Measurements from ENCODE around the gene GPAT2.
"Not testable (repeated sequence)": the region's sequence is repeated elsewhere in the genome, so short reads cannot be mapped to it uniquely, and the experiment has no call there.

Gene GPAT2

DNA sequence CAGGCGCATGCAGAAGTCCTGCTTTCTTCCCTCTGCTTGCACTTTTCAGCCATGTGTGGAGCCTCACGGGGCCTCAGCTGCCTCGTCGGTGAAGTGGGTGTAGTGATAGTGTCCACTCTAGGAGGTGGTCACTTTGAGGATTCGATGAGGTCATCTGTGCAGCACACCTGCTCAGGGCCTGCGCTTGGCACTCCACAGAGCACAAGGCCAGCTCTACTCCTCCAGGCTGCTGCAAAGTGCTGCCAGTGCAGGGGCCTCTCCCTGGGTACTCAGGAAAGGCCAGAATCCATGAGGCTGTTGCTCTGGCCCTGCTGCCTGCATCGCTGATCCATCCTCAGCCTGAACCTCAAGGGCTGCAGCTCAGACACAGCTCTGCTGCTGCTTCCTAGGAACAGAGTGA is 31.8 kb upstream of the GPAT2 start:
- H3K27ac ChIP-seq (ENCODE audit: low read depth, low read length); H3K4ac ChIP-seq (ENCODE audit: low read depth, low read length); H2AK5ac ChIP-seq (ENCODE audit: low read length); H4K91ac ChIP-seq (ENCODE audit: low read depth, low read length); H3K14ac ChIP-seq (ENCODE audit: low read length); H3K79me1 ChIP-seq (ENCODE audit: low read length); H3K79me2 ChIP-seq (ENCODE audit: control insufficient read depth, insufficient read depth, low read length, poor library complexity); H3K9ac ChIP-seq (ENCODE audit: low read length); H4K12ac ChIP-seq (ENCODE audit: low read depth, low read length); H3K4me1 ChIP-seq (ENCODE audit: control insufficient read depth in 1 of 2, insufficient read depth in 2 of 2, low read length in 2 of 2); H3K23ac ChIP-seq (ENCODE audit: low read length); H2BK120ac ChIP-seq (ENCODE audit: insufficient read depth, low read length, poor library complexity); H2BK12ac ChIP-seq (ENCODE audit: low read length); H2BK5ac ChIP-seq (ENCODE audit: low read depth, low read length, poor library complexity); H3K4me3 ChIP-seq (ENCODE audit: low read depth, low read length); H3K27me3 ChIP-seq (ENCODE audit: insufficient read depth, low read length); H3K4me2 ChIP-seq (ENCODE audit: low read length); H3K18ac ChIP-seq (ENCODE audit: low read length); H2AFZ ChIP-seq (ENCODE audit: insufficient read depth, low read length, poor library complexity); H3K9me3 ChIP-seq (ENCODE audit: insufficient read depth, low read depth, low read length); H4K8ac ChIP-seq (ENCODE audit: low read depth, low read length); DNase-seq; H3K36me3 ChIP-seq (ENCODE audit: control insufficient read depth in 1 of 2, insufficient read depth in 2 of 2, low read length in 2 of 2): not testable (repeated sequence)
- WGBS (ENCODE audit: extremely low coverage, insufficient coverage, insufficient read length) = no CpG with 5 or more reads among the region's 7 CpGs

DNA sequence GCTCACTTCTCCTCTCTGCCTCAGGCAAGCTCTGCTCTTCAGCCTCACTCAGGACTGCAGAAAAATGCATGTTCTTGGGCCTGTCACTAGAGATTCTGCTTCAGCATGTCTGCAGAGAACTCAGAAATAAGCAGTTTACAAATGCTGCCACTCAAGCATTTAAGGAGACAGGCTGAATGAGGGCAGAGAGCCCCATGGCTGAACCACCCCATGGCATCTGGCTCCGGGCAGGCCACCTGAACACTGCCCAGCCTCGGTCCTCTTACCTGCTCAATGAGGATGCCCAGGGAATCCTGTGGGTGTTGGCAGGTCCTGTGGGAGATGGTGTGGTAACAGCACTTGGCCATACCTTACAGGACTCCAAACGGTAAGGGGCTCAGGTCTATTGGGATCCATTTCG is 31.2 kb upstream of the GPAT2 start:
- not testable (repeated sequence) for H3K4ac ChIP-seq (ENCODE audit: low read depth, low read length); DNase-seq; H3K23ac ChIP-seq (ENCODE audit: low read length); H3K14ac ChIP-seq (ENCODE audit: low read length); H3K79me2 ChIP-seq (ENCODE audit: control insufficient read depth, insufficient read depth, low read length, poor library complexity); H2AK5ac ChIP-seq (ENCODE audit: low read length); H3K27me3 ChIP-seq (ENCODE audit: insufficient read depth, low read length); H3K4me2 ChIP-seq (ENCODE audit: low read length); H3K36me3 ChIP-seq (ENCODE audit: control insufficient read depth in 1 of 2, insufficient read depth in 2 of 2, low read length in 2 of 2); H2BK12ac ChIP-seq (ENCODE audit: low read length); H2BK120ac ChIP-seq (ENCODE audit: insufficient read depth, low read length, poor library complexity); H3K18ac ChIP-seq (ENCODE audit: low read length); H3K4me1 ChIP-seq (ENCODE audit: control insufficient read depth in 1 of 2, insufficient read depth in 2 of 2, low read length in 2 of 2); H4K12ac ChIP-seq (ENCODE audit: low read depth, low read length); H4K8ac ChIP-seq (ENCODE audit: low read depth, low read length); H4K91ac ChIP-seq (ENCODE audit: low read depth, low read length); H2AFZ ChIP-seq (ENCODE audit: insufficient read depth, low read length, poor library complexity); H3K79me1 ChIP-seq (ENCODE audit: low read length); H3K9ac ChIP-seq (ENCODE audit: low read length); H3K9me3 ChIP-seq (ENCODE audit: insufficient read depth, low read depth, low read length); H2BK5ac ChIP-seq (ENCODE audit: low read depth, low read length, poor library complexity); H3K4me3 ChIP-seq (ENCODE audit: low read depth, low read length); H3K27ac ChIP-seq (ENCODE audit: low read depth, low read length)
- no CpG with 5 or more reads among the region's 4 CpGs for WGBS (ENCODE audit: extremely low coverage, insufficient coverage, insufficient read length)

DNA sequence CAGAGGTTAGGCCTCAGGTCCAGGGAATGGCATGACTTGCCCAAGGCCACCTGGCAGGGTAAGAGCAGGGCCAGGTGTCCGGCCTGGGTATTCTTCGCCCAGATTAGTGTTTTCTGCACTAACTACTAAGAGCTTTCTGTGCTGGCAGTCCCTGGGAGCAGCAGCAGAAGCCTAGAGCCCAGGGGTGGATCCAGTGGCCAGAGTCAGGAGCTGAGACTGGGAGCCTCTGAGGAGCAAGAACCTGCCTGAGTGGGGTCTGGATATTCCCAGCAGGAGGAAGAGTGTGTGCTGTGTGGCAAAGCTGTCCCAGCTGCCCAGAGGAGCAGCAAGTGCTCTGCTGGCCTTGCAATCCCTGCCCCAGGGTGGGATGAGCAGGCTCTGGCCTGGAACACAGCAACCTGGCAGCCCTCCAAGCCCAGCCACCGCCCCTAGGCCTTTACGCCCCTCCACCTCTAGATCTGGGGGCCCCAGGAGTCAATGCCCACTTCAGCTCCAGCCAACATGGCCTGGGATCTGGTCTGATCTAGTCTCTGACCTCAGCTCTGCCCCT is 30.7 kb upstream of the GPAT2 start:
- H3K27me3 ChIP-seq (ENCODE audit: insufficient read depth, low read length) = no peaks in the 10 kb centered on the region
- H2AFZ ChIP-seq (ENCODE audit: insufficient read depth, low read length, poor library complexity) = no peak overlapping the region
- H3K4me1 ChIP-seq (ENCODE audit: control insufficient read depth in 1 of 2, insufficient read depth in 2 of 2, low read length in 2 of 2) = peaks cover 1% of the 10 kb centered on the region in 2 experiments
- no peak overlapping the region for H2BK5ac ChIP-seq (ENCODE audit: low read depth, low read length, poor library complexity)
- H3K79me2 ChIP-seq (ENCODE audit: control insufficient read depth, insufficient read depth, low read length, poor library complexity) = no peaks in the 10 kb centered on the region
- H3K23ac ChIP-seq (ENCODE audit: low read length) = no peak overlapping the region
- no CpG with 5 or more reads among the region's 4 CpGs for WGBS (ENCODE audit: extremely low coverage, insufficient coverage, insufficient read length)
- no peak overlapping the region for H3K4me3 ChIP-seq (ENCODE audit: low read depth, low read length)
- H3K14ac ChIP-seq (ENCODE audit: low read length) = no peak overlapping the region
- H2BK12ac ChIP-seq (ENCODE audit: low read length) = no peak overlapping the region
- H4K91ac ChIP-seq (ENCODE audit: low read depth, low read length) = no peak overlapping the region
- no peaks in the 10 kb centered on the region for H3K36me3 ChIP-seq (ENCODE audit: control insufficient read depth in 1 of 2, insufficient read depth in 2 of 2, low read length in 2 of 2)
- H2BK120ac ChIP-seq (ENCODE audit: insufficient read depth, low read length, poor library complexity) = no peak overlapping the region
- no peak overlapping the region for H4K12ac ChIP-seq (ENCODE audit: low read depth, low read length)
- H3K18ac ChIP-seq (ENCODE audit: low read length) = no peak overlapping the region
- no peak overlapping the region for H3K4ac ChIP-seq (ENCODE audit: low read depth, low read length)
- no peak overlapping the region for H3K27ac ChIP-seq (ENCODE audit: low read depth, low read length)
- no peak overlapping the region for H3K9ac ChIP-seq (ENCODE audit: low read length)
- H3K9me3 ChIP-seq (ENCODE audit: insufficient read depth, low read depth, low read length) = no peaks in the 10 kb centered on the region
- no peak for DNase-seq
- H3K79me1 ChIP-seq (ENCODE audit: low read length) = no peaks in the 10 kb centered on the region
- H2AK5ac ChIP-seq (ENCODE audit: low read length) = no peak overlapping the region
- no peak overlapping the region for H4K8ac ChIP-seq (ENCODE audit: low read depth, low read length)
- H3K4me2 ChIP-seq (ENCODE audit: low read length) = no peak overlapping the region

DNA sequence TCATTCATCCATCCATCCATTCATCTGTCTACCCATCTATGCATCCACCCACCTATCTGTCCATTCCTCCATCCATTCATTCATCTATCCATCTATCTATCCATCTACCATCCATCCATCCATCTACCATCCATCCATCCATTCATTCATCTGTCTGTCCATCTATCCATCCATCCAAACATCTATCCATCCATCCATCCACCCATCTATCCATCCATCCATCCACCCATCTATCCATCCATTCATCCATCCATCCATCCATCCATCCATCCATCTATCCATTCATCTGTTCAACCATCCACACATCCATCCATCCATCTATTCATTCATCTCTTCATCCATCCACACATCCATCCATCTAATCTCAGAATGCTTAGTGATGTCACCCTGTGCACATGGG is 30.0 kb upstream of the GPAT2 start:
- not testable (repeated sequence) for H4K91ac ChIP-seq (ENCODE audit: low read depth, low read length); H4K12ac ChIP-seq (ENCODE audit: low read depth, low read length); H3K14ac ChIP-seq (ENCODE audit: low read length); H3K27me3 ChIP-seq (ENCODE audit: insufficient read depth, low read length); H3K9ac ChIP-seq (ENCODE audit: low read length); H2AFZ ChIP-seq (ENCODE audit: insufficient read depth, low read length, poor library complexity); H3K4me1 ChIP-seq (ENCODE audit: control insufficient read depth in 1 of 2, insufficient read depth in 2 of 2, low read length in 2 of 2); H3K9me3 ChIP-seq (ENCODE audit: insufficient read depth, low read depth, low read length); H3K4me2 ChIP-seq (ENCODE audit: low read length); H3K18ac ChIP-seq (ENCODE audit: low read length); H2BK5ac ChIP-seq (ENCODE audit: low read depth, low read length, poor library complexity); H2BK120ac ChIP-seq (ENCODE audit: insufficient read depth, low read length, poor library complexity); H3K36me3 ChIP-seq (ENCODE audit: control insufficient read depth in 1 of 2, insufficient read depth in 2 of 2, low read length in 2 of 2); H3K79me2 ChIP-seq (ENCODE audit: control insufficient read depth, insufficient read depth, low read length, poor library complexity); H2AK5ac ChIP-seq (ENCODE audit: low read length); H3K79me1 ChIP-seq (ENCODE audit: low read length); H3K4ac ChIP-seq (ENCODE audit: low read depth, low read length); H4K8ac ChIP-seq (ENCODE audit: low read depth, low read length); H3K27ac ChIP-seq (ENCODE audit: low read depth, low read length); H3K23ac ChIP-seq (ENCODE audit: low read length); H2BK12ac ChIP-seq (ENCODE audit: low read length); H3K4me3 ChIP-seq (ENCODE audit: low read depth, low read length); DNase-seq
